HG02943 (cell line): ENCODE results near the gene FXYD6.
"Not testable (repeated sequence)": the region's sequence is repeated elsewhere in the genome, so short reads cannot be mapped to it uniquely, and the experiment has no call there.

Source experiments
- ATAC-seq: cut with Tn5 transposase; IDR thresholded peaks from one replicate; pipeline ENCODE4 v1.9.1; 2021; ENCODE audit warnings: mild to moderate bottlenecking, low read depth, moderate library complexity; ENCODE audit not compliant: unreplicated experiment

The FXYD6 gene

GRCh38 chr11:117871784-117872183 is 4.7 kb downstream of the FXYD6 start:
- no peak for ATAC-seq

- no peak for ATAC-seq
Observed at GRCh38 chr11:117871160-117871559, 5.3 kb downstream of the FXYD6 start.

DNA sequence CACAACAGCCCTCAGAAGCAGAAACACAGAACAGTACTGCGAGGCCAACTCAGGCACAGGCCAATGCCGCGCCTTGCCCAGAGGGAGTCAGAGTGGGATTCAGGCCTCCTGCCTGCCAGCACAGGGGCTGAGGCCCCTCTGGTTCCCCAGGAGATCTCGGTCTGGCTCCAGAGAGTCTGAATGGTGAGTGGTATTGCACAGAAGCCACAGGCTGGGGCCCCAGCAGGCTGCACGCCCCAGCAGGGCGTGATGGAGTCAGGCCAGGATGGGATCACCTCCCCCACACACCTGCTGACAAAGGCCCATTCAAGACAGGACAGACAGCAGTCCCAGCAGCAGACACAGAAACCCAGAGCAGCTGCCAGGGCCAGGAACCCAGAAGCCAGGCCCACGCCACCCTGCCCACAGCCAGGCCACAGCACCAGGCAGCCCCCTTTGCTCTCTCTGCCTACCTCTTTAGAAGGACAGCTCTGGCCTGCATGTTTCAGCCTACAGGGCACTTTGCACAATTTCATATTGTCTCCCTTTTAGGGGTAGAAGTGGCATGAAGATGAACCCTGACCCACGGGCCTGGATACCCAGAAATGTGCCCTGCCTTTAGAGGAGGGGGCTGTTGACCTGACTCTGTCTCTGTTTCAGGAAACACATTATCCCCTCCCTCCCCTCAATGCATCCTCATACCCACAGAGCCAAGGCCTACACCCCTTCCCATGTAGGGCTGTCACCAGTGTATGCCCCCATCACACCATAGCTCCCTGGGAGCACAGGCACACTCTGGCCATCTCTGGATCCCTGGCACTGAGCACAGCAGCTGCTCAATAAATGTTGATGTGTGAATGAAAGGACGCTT is 6.1 kb downstream of the FXYD6 start:
- ATAC-seq: no peak

GRCh38 chr11:117869604-117870003 is 6.9 kb downstream of the FXYD6 start:
- ATAC-seq: no peak

GRCh38 chr11:117868815-117869561 is 7.5 kb downstream of the FXYD6 start:
- ATAC-seq: no peak

- ATAC-seq: no peak
Observed at GRCh38 chr11:117868088-117868487, 8.4 kb downstream of the FXYD6 start.

GRCh38 chr11:117866526-117866925 is 9.9 kb downstream of the FXYD6 start:
- no peak for ATAC-seq

- not testable (repeated sequence) for ATAC-seq
Observed at GRCh38 chr11:117865546-117865945, 10.9 kb downstream of the FXYD6 start.

DNA sequence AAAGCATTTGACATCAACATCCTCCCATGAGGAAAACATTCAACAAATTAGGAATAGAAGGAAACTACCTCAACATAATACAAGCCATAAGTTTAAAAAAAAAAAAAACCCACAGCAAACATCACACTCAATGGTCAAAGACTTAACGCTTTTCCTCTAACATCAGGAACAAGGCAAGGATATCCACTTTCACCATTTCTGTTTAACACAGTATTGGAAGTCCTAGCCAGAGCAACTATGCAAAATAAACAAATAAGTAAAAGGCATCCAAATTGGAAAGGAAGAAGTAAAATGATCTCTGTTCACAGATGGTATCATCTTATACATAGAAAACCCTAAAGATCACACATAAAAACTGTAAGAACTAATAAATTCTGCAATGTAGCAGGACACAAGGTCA is 13.1 kb downstream of the FXYD6 start:
- ATAC-seq: no peak

GRCh38 chr11:117862753-117863152 is 13.7 kb downstream of the FXYD6 start:
- ATAC-seq: no peak

DNA sequence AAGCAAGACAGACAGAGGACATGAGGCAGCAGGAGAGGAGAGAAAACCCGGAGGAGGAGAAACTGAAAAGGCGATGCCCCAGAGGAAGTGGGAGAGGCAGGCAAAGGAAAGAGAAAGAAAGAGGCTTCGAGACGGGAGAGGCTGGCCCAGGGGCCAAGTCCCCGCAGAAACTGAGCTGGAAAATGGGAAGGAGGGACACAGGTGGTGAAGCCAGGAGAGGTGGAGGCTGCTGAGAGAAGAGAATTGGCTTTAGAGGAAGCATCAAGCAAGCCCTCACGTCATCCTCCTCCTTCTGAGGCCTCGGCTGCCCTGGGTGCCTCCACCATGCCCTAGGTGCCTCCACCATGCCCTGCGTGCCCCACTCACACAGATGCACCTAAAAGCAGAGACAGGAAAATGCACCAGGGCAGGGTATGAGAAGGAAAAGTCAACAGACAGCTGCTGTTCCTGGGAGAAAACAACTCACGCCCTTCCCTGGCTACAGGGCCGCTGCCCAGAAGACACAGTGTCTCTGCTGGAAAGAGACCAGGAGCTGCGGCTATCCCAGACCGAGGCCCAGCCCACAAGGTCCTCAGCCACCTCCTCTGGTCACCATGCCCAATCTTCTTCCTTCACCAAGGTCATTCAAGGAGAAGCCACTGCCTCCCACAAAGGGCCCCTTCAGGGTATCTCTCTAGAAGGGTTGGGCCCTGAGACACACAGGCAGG is 14.3 kb downstream of the FXYD6 start:
- no peak for ATAC-seq

GRCh38 chr11:117861151-117862018 is 15.1 kb downstream of the FXYD6 start:
- no peak for ATAC-seq

GRCh38 chr11:117860139-117860538 is 16.3 kb downstream of the FXYD6 start:
- no peak for ATAC-seq

DNA sequence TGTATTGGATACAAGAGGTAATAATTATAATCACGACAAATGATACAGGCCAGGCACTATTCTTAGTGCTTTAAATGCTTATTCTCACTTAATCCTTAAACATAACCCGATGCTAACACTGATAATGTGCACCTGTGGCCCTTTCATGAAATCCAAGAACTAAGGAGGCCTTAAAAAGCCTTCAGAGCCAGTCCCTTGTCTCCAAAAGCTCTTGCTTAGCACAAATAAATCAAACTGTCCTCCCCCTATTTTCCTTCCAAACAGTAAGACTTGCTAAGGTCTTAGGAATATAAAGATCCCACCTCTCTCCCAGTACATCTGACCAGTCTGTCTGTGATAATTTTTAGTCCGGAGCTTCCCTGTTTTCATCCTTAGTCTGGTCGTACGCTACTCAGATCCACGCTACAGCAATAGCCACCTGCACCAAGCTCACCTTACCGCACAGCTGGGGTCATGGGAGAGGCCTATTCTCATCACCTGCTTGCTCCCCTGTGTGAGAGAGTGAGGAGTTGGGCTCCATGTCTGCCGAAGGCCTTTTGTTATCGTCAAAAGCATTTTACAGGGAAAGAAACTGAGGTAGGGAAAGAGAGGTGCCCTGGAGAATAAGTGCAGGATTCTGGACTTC is 16.9 kb downstream of the FXYD6 start:
- no peak for ATAC-seq

GRCh38 chr11:117859061-117859460 is 17.4 kb downstream of the FXYD6 start:
- no peak for ATAC-seq

DNA sequence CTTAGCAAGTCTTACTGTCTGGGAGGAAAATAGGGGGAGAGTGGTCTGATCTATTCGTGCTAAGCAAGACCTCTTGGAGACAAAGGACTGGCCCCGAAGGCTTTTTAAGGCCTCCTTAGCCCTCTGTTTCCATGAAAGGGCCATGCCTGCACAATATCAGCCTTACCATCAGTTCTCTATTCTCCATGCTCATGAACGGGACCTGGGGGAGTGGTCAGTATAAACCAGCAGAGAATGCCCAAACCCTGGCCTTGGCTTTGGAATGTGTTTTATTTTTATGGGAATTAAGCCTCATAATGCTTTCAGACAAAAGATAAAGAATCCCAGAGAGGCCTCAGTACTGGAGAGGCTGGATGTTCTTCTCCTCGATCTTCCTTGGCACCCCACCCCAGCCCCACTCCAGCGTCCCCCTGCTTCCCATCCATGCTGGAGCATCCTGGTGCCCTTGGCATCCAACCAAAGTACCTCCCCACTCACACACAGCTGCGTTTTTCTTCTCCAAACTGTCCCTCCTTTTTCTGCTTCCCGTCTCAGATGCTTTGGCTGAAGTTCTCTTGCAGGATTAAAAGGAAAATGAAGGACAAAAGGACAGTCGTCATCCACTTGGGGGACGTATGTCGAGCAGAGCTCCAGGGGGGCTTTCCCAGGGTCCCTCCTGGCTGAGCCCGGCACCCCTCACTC is 18.6 kb downstream of the FXYD6 start:
- no peak for ATAC-seq

GRCh38 chr11:117855912-117856651 is 20.4 kb downstream of the FXYD6 start:
- no peak for ATAC-seq

DNA sequence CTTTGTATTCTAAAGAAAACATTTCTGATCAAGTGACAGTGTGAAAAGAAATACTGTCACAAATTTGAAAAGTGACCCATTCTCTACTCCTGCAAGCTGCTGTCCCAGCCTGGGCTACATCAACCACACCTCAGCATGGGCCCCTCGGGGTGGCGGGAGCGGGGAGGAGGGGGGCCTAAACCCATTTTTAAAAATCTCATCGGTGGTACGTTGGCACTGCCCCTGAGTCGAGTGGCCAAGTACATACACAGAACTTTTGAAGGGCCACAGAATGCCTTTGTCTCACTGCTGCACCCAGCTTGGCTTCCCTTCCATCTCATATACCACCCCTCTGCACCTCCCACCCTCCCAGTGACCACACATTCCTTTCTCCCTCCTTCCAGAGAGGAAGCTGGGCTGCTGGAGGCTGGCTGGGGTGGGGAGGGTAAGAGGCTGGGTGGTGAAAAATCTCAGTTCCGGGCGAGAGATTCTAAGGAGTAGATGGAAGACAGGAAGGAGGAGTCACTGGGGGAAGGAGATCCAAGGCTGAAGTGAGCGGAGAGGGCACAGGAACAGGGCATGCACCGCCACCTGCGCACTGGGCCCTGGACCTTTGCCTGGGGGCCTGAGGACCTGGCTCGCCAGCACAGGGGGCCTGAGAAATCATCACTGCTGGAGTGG is 21.1 kb downstream of the FXYD6 start:
- ATAC-seq: no peak
